ENCODE measurements around the gene ZDHHC11B.
"Not testable (repeated sequence)": the region's sequence is repeated elsewhere in the genome, so short reads cannot be mapped to it uniquely, and the experiment has no call there.

The ZDHHC11B gene

GRCh38 chr5:751992-752391 is 32.5 kb downstream of the ZDHHC11B start:
- DNase-seq, result not testable (repeated sequence)

DNA sequence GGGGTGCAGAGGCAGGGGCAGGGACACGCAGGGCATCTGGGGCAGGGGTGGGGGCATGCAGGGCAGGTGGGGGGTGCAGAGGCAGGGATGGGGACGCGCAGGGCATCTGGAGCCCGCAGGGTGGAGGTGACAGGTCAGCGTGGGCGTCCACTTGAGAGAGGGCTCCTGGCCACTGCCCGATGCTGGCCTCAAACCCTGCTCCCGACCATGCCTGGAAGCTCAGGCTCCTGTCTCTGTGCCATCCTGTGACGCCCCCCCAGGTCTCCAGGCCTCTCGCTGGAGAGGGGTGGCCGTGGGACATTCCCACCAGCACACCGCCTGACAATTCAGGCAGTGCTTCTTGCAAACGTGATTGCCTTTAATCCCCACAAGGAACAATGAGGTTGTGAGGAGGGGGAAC is 33.0 kb downstream of the ZDHHC11B start:
- no peak for DNase-seq

DNA sequence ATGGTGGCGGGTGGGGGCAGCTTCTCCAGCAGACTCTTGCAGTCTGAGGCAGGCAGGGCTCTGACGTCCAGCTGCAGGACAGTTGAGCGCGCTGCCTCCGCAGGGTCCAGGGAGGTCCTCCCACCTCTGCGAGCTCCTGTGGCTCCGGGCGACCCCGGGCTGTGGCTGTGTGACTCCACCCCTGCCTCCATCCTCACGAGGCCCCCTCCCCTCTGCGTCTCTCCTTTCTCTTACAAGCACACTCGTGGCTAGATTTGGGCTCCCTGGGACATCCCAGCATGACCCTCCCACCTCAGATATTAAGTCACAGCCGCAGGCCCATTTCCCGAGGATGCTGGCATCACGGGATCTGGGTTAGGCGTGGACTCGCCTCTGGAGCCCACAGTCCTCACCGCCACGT is 34.3 kb downstream of the ZDHHC11B start:
- not testable (repeated sequence) for DNase-seq

DNA sequence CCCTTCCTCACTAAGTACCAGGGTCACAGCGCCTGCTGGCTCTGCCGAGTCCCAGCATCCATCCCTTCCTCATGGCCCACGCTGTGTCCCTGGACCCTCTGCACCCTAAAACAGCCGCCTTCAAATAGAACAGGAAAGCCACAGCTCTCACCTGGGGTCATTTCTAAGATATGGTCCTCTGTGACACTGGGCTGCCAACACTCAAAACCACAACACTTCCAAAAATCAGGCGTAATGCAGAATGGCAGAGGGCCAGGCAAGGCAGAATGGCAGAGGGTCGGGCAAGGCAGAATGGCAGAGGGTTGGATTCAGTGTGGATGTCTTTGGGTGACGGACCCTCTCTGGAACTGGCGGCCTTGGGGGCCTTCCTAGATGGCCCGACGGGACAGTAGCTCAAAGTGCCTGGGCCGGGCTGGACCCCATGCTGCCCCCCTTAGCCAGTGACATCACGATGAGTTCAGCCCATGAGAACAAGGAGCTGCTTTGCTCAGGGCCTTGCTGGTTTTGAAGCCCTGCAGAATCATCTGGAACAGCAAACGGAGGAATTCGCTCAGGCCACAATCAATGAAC is 35.3 kb downstream of the ZDHHC11B start:
- DNase-seq, result no peak

GRCh38 chr5:748011-748980 is 36.2 kb downstream of the ZDHHC11B start:
- not testable (repeated sequence) for DNase-seq

DNA sequence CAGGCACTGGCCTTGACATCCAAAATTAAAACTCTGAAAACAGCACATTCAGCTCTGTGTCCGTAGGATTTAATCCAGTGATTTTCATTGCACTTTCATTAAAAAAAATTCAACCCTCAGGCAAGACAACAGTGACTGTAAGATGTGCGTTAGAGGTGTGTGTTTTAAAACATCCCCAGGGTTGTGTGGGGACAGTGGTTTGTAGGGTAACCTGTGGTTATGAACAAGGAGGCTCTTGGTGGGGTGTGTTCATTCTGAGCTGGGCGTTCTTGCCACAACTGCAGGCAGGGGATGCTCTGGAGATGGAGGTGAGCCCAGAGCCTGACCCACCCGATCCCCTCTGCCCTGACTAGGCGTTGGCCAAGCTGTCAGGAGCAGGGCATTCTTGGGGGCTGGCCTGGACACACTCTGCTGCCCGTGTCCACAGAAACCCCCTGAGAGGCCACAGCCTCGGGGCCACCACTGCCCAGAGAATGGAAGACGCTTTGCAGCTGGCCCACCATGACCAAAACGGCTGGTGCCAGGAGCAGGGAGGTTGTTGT is 37.2 kb downstream of the ZDHHC11B start:
- not testable (repeated sequence) for DNase-seq

DNA sequence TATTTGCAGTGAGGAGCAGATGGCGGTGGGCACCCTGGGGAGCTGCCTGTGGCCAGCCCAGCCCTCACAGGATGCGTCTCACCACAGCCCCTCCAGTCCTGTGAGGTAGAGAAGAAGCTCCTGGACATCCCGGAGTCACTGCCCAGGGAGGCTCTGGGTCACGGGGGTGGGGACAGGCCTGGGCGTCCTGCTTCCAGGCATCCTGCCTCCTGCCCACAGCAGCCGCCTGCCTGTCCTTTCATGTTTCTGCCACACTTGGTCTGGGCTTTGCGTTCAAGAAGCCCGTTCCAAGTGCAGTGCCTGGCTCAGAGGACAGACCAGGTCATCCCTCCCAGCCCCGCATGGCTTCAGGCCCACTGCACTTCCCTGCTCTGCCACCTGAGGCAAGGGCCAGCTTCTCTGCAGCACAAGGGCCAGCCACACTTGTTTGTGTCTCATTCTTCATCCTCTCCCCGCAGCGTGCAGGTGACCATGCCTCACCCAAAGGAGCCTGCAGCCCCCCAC is 38.2 kb downstream of the ZDHHC11B start:
- no peak for DNase-seq

GRCh38 chr5:745272-746142 is 39.0 kb downstream of the ZDHHC11B start:
- DNase-seq, result not testable (repeated sequence)

DNA sequence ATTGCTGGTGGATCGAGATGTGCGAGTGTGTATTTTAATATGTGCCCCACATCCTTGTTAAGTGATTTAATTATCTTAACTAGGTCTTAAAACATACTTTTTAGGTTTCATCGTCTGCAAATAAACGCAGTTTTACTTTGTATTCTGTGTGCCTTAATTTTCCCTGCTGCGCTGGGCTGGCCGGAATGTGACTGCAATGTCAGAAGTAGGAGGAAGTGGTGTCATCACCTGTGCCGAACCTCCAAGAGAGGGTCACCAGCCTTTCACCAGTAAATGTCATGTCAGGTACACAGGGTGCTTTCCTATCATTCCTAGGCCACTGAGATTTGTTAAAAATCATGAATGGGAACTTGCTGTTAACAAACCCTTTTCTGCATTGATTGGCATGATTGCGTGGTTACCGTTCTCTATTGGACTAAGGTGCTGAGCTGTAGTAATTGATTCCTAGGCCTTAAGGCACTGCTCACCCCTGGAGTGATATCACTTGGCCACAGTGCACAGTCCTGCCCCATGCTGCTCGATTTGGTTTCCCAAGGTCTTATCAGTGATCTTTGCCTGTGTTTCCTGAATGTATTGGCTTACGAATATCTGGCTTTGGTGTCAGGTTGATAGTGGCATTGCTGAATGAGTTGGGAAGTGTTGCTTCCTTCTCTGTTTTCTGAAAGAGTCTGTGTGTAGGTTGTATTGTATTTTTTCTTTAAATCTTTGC is 40.7 kb downstream of the ZDHHC11B start:
- not testable (repeated sequence) for DNase-seq

- DNase-seq, result not testable (repeated sequence)
These were observed 42.3 kb downstream of the ZDHHC11B start for GRCh38 chr5:742276-742675.

DNA sequence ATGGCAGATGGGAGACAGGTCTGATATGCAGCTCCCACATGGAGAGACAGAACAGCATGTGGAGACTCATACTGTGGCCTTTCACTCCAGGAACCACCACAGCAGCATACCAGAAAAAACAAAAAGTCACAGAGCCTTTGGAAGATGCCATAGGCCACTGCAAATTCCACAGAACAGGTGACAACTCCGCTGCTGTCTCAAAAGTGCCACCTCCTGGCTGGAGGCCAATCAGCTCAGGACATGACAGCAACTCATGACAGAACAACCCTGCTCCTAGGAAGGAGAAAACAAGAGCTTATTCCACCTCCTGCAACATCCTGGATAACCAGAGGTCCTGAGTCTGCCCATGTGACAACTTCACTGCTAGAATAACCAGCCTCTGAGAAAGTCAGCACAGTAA is 50.4 kb downstream of the ZDHHC11B start:
- DNase-seq, result not testable (repeated sequence)

- DNase-seq, result not testable (repeated sequence)
These were observed 51.6 kb downstream of the ZDHHC11B start for GRCh38 chr5:732754-733454.

DNA sequence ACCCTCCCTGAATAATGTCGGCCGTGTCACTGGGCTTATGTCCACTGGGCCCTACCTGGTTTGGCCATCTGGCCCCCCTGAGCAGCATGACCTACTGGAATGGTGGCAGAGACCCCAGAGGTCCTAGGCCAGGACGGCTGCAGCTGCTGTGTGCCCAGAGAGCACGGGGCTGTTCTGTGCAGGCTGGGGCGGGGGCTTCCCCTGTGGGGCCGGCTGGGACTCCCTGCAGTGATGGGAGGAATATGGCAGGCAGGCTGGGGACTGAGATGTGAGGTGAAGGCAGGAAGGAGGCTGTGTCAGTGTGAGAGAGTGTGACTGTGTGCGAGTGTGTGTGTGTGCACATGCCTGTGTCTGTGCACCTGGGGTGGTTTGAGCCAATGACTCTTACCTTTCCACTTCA is 55.3 kb downstream of the ZDHHC11B start:
- DNase-seq, result not testable (repeated sequence)

DNA sequence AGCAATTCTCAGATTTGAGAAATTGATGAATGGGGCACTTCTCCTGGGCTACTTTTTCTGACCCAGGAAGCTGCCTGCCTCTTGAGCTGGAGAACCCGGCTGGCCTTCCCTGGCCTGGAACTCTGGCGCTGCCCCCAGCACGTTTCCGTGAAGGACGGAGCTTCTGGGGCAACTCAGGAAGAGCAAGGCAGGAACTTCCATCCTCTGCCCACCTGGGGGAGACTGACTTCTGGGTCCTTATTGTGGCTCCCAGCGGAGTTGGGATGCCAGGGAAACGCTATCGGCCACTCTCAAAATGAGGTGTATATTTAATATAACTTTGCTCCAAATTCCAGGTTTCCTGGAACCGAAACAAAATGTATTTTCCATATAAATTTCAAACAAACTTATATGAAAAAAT is 57.4 kb downstream of the ZDHHC11B start:
- not testable (repeated sequence) for DNase-seq

GRCh38 chr5:723865-724264 is 60.7 kb downstream of the ZDHHC11B start:
- DNase-seq, result not testable (repeated sequence)

DNA sequence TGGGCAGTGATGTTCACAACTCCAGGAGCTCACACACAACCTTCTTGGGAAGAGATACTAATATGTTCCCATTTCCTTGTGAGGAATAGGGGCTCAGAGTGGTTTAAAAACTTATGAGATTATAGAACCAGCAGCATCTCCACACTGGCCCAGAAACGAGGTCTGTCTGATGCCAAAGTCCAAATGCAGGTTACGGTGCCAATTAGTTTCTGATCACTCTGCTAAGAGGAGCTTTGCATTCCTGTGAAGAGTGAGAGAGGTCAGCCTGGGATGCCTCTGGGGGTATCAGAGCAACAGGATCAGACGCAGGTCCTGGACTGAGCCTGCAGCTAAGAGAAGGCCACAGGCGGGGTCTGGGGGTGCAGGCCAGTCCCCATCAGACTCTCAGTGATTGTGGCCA is 61.2 kb downstream of the ZDHHC11B start:
- DNase-seq, result not testable (repeated sequence)

DNA sequence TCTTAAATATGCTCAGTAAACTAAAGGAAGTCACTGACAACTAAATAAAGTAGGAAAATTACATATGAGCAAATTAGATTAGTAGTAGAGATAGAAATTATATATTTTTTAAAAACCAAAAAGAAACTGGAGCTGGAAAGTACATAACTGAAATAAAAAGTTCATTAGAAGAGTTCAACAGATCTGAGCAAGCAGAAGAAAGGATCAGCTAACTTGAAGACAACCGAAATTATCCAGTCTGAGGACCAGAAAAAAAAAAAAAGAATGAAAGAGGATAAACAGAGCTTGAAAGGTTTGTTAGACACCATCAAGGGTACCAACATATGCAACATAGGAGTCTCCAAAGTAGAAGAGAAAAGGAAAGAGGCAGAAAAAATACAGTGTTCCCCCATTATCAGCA is 65.2 kb downstream of the ZDHHC11B start:
- DNase-seq, result not testable (repeated sequence)

DNA sequence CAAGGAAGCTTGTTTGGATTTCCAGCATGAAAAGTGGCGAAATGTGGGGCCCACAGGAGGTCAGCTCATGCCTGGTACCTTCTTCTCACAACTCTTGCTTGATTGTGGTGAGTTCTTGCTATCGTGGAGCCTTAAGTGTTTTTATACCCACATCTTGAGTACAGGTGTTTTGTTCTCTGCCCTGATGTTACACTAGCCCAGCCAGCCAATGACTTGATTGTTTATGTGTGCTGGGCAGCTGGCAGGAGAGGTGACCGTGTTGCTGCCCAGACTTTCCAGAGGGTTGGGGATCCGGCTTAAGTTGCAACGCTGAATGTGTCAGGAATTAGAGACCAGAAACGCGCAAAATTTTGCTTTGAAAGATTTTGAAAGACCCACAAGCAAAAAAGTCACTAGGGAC is 67.4 kb downstream of the ZDHHC11B start:
- DNase-seq, result no peak

DNA sequence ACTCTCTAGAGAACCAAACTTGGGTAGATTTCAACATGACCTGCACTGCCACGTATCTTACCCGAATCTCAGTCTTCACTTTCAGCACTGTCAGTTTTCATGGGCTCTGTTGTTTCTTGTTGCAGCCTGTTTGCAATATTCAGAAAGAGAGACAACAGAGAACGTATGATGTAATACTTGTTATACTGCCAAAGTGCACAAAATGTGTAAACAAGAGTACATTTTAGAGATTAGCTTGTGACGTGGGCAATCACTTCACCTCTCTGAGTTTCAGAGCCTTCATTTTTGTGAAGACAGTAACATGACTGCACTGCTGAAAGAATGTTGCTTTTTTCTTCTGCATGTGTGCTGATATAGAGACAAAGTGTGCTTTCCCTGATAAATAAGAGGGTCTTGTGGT is 67.8 kb downstream of the ZDHHC11B start:
- DNase-seq, result peak; percentile 36

DNA sequence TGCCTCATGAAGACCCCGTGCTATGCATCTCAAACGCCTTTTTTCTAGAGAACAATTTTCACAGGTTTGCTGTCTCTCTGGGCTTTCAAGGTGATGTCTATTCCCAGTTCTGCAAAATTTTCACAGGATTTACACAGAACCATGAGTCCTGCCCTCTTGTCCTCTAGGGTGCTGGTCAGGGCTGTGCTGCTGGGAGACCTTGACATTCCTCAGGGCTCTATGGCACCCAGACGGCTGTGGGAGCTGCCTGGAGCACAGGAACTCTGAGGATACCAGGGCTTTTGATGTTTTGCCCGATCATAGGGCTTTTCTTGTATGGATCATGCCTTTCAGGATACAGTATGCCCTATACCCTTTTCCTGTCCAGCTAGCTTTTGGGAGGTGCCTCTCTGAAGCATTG is 68.9 kb downstream of the ZDHHC11B start:
- not testable (repeated sequence) for DNase-seq
